IMR-90 (cell line): ENCODE results near the gene ADAM17. TPM values are rescaled to one million over a fixed set of nuclear protein-coding genes. Genes with fewer than 3 reads are reported as not detected.
A peak's percentile ranks its signal among the peaks of the same experiment; 100 is the strongest.
"Not testable (repeated sequence)": the region's sequence is repeated elsewhere in the genome, so short reads cannot be mapped to it uniquely, and the experiment has no call there.

Source experiments
- ATAC-seq: fragments of 200-7000 bp; cut with Tn5 transposase; 2 replicates; pipeline ENCODE4 v1.9.1; 2020; ENCODE audit warnings: low read depth, mild to moderate bottlenecking, moderate library complexity
- BruUV-seq: library from RNA; stranded (reverse); fragments of 400-500 nt; replicated peaks from 2 replicates; lab custom pipeline; 2021; lab: Mats Ljungman, UMichigan
- CTCF ChIA-PET: fragments of 300-600 bp; formaldehyde crosslinking; extraction: SDS; loops from one replicate; lab custom pipeline; 2021; ENCODE audit warnings: antibody characterized with exemption; lab: Yijun Ruan, JAX
- POLR2A ChIA-PET: fragments of 300-600 bp; sonication (Branson Sonifier 250); formaldehyde crosslinking; loops from one replicate; lab custom pipeline; 2022; ENCODE audit warnings: antibody characterized with exemption; ENCODE audit not compliant: unreplicated experiment; lab: Charles Lee
- DNase-seq: peaks from one replicate; pipeline ENCODE4 v3.0.0; 2013
- H2AFZ ChIP-seq: replicated peaks from 2 replicates; pipeline ENCODE3; 2013; ENCODE audit warnings: low read length, mild to moderate bottlenecking; ENCODE audit not compliant: poor library complexity
- H2AK5ac ChIP-seq: 2 replicates; pipeline ENCODE4 v1.6.1; 2013; ENCODE audit warnings: low read depth, low read length, inconsistent platforms
- H2AK9ac ChIP-seq: replicated peaks from 2 replicates; pipeline ENCODE3; 2013; ENCODE audit warnings: mild to moderate bottlenecking, low read depth, low read length, moderate library complexity; ENCODE audit not compliant: poor library complexity
- H2BK120ac ChIP-seq: 2 replicates; pipeline ENCODE4 v1.6.1; 2013; ENCODE audit warnings: low read depth, low read length, inconsistent platforms
- H2BK15ac ChIP-seq: 3 replicates; pipeline ENCODE4 v1.6.1; 2013; ENCODE audit warnings: low read depth, low read length, inconsistent platforms
- H2BK20ac ChIP-seq: 2 replicates; pipeline ENCODE4 v1.6.1; 2013; ENCODE audit warnings: low read depth, mild to moderate bottlenecking, inconsistent platforms, low read length, moderate library complexity
- H2BK5ac ChIP-seq: 2 replicates; pipeline ENCODE4 v1.6.1; 2013; ENCODE audit warnings: mild to moderate bottlenecking, low read depth, low read length, inconsistent platforms; ENCODE audit not compliant: poor library complexity, severe bottlenecking
- H3K14ac ChIP-seq: replicated peaks from 2 replicates; pipeline ENCODE4 v1.6.1; 2013; ENCODE audit warnings: low read depth, low read length, inconsistent platforms
- H3K18ac ChIP-seq: 2 replicates; pipeline ENCODE4 v1.6.1; 2013; ENCODE audit warnings: low read depth, low read length, control low read depth
- H3K23ac ChIP-seq: 2 replicates; pipeline ENCODE4 v1.6.1; 2013; ENCODE audit warnings: low read depth, low read length, inconsistent platforms
- H3K27ac ChIP-seq: 2 replicates; pipeline ENCODE4 v1.5.1; 2013; ENCODE audit warnings: mild to moderate bottlenecking, control low read depth, low read length; ENCODE audit not compliant: insufficient read depth
- H3K27me3 ChIP-seq: 2 replicates; pipeline ENCODE4 v1.6.1; 2013; ENCODE audit warnings: low read length; ENCODE audit not compliant: control insufficient read depth, insufficient read depth
- H3K36me3 ChIP-seq: 2 replicates; pipeline ENCODE4 v1.6.1; 2013; ENCODE audit warnings: low read length, mixed read lengths; ENCODE audit not compliant: control insufficient read depth, insufficient read depth
- H3K4ac ChIP-seq: 2 replicates; pipeline ENCODE4 v1.6.1; 2013; ENCODE audit warnings: low read depth, low read length, inconsistent platforms
- H3K4me1 ChIP-seq: 2 replicates; pipeline ENCODE4 v1.6.1; 2013; ENCODE audit warnings: low read length, mixed read lengths; ENCODE audit not compliant: control insufficient read depth, insufficient read depth
- H3K4me2 ChIP-seq: 2 replicates; pipeline ENCODE4 v1.6.1; 2013; ENCODE audit warnings: low read depth, mild to moderate bottlenecking, control low read depth, low read length, moderate library complexity
- H3K4me3 ChIP-seq: 2 replicates; pipeline ENCODE4 v1.5.1; 2013; ENCODE audit warnings: low read depth, mild to moderate bottlenecking, control low read depth, low read length, moderate library complexity; ENCODE audit not compliant: insufficient read depth
- H3K56ac ChIP-seq: 2 replicates; pipeline ENCODE4 v1.6.1; 2013; ENCODE audit warnings: low read length, inconsistent platforms; ENCODE audit not compliant: insufficient read depth; ENCODE audit errors: extremely low read depth
- H3K79me1 ChIP-seq, 2 experiments: 2 replicates each; pipeline ENCODE4 v1.6.1; 2013; ENCODE audit warnings: low read length in 2 of 2, inconsistent platforms in 1 of 2, low read depth in 1 of 2
- H3K9ac ChIP-seq: 2 replicates; pipeline ENCODE4 v1.6.1; 2013; ENCODE audit warnings: low read depth, low read length, control low read depth
- H3K9me1 ChIP-seq: 2 replicates; pipeline ENCODE4 v1.6.1; 2013; ENCODE audit warnings: low read length, inconsistent platforms; ENCODE audit not compliant: insufficient read depth
- H3K9me3 ChIP-seq: 2 replicates; pipeline ENCODE4 v1.6.1; 2013; ENCODE audit warnings: low read length; ENCODE audit not compliant: control insufficient read depth, insufficient read depth
- H4K20me1 ChIP-seq: 2 replicates; pipeline ENCODE4 v1.6.1; 2013; ENCODE audit warnings: low read length, inconsistent platforms; ENCODE audit not compliant: insufficient read depth
- H4K5ac ChIP-seq: 2 replicates; pipeline ENCODE4 v1.6.1; 2013; ENCODE audit warnings: mild to moderate bottlenecking, low read depth, low read length, control low read depth
- H4K8ac ChIP-seq, 2 experiments: 2 replicates each; pipeline ENCODE4 v1.6.1; 2013; ENCODE audit warnings: low read depth in 2 of 2, low read length in 2 of 2, control low read depth in 1 of 2, inconsistent platforms in 1 of 2
- H4K91ac ChIP-seq: 2 replicates; pipeline ENCODE4 v1.6.1; 2013; ENCODE audit warnings: low read depth, low read length, inconsistent platforms; ENCODE audit not compliant: insufficient read depth
- WGBS, 2 experiments: methylation state at CpG; one replicate each; pipeline versions ENCODE4 v1.1.5 to v1.1.7; 2013; ENCODE audit warnings: missing lambda C conversion rate in 2 of 2; ENCODE audit not compliant: insufficient read length in 1 of 2; ENCODE audit errors: extremely low coverage in 2 of 2; 5-methylcytosine and 5-hydroxymethylcytosine counted together
- dilution Hi-C: fragments of 300-500 bp; cut with HindIII; formaldehyde crosslinking; loops from one replicate; pipeline ENCODE4 v1.14.3; 2018; ENCODE audit warnings: low sequenced_read_pairs; ENCODE audit not compliant: unreplicated experiment
- in situ Hi-C: fragments of 300-500 bp; cut with MboI; formaldehyde crosslinking; loops from 3 replicates; pipeline ENCODE4 v1.14.3; 2019; ENCODE audit warnings: low sequenced_read_pairs, inconsistent platforms, mixed read lengths
- intact Hi-C: fragments of 100-400 bp; cut with micrococcal nuclease; formaldehyde crosslinking; loops from 2 replicates; pipeline ENCODE4 v1.10.0; 2022
- polyA plus RNA-seq, 3 experiments: library from polyadenylated mRNA; depleted of rRNA; stranded (reverse); fragments of >200 nt; gene quantifications; 2 replicates each; pipeline ENCODE4 v1.2.3, GENCODE V29; 2012; ENCODE audit warnings: low replicate concordance in 1 of 3
- total RNA-seq: library from RNA; depleted of rRNA; stranded (reverse); fragments of >200 nt; gene quantifications from 2 replicates; pipeline ENCODE4 v1.2.3, GENCODE V29; 2012

ADAM17 gene
- total and polyA plus RNA-seq, 2 of the 4 experiments (the other 2 are of a cell fraction), result 9.6 to 34.4 TPM

DNA sequence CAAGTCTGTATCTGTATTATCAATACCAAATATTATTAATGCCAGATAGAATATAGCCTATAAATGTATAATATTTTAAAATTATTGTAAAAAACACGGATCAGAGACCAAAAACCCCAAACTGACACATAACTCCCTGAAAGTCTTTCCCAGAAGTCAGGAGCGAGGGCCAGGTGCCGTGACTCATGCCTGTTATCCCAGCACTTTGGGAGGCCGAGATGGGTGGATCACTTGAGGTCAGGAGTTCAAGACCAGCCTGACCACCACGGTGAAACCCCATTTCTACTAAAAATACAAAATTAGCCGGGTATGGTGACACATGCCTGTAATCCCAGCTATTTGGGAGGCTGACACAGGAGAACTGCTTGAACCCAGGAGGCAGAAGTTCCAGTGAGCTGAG lies 39.6 kb upstream of the ADAM17 start:
- H3K27me3 ChIP-seq, H2BK15ac ChIP-seq, H2AFZ ChIP-seq, H2BK120ac ChIP-seq, in situ Hi-C loops, ATAC-seq, H4K5ac ChIP-seq, H2BK20ac ChIP-seq, dilution Hi-C loops, H3K4me3 ChIP-seq, intact Hi-C loops, H3K23ac ChIP-seq, BruUV-seq, H3K14ac ChIP-seq, H2AK5ac ChIP-seq, H3K18ac ChIP-seq, H4K8ac ChIP-seq, H4K91ac ChIP-seq, H3K9ac ChIP-seq, H3K4me2 ChIP-seq, H2AK9ac ChIP-seq, H3K56ac ChIP-seq, H2BK5ac ChIP-seq, H3K4ac ChIP-seq, H3K27ac ChIP-seq: not testable (repeated sequence)
- ChIA-PET CTCF (interaction anchor here (0.6 kb wide), 2 partner anchors 53 to 389 kb away, joined by 3 to 4 read pairs; no protein-coding TSS in a partner anchor), POLR2A (interaction anchor here (0.6 kb wide), 1 partner anchor 17 kb away, joined by 4 read pairs; no protein-coding TSS in a partner anchor)
- Histone ChIP-seq H3K36me3 (peaks cover 20% of the 10 kb centered on the region), H3K79me1 (peaks cover 24 to 68% of the 10 kb centered on the region in 2 experiments), H4K20me1 (peaks cover 85% of the 10 kb centered on the region), H3K9me1 (peaks cover 22% of the 10 kb centered on the region), H3K9me3 (peaks cover 12% of the 10 kb centered on the region), H3K4me1 (peaks cover 13% of the 10 kb centered on the region)
- no CpG with 5 or more reads among the region's 6 CpGs for WGBS, 2 experiments
- peak; percentile 39 for DNase-seq
